Stimulated activated CD4-positive, alpha-beta T cell treated with anti-CD3 and anti-CD28 coated beads, Interleukin-4, amount 100 ng/mL, for 48 hours (primary cell): ENCODE data around the gene FSCN2.
A peak's percentile ranks its signal among the peaks of the same experiment; 100 is the strongest.

Source experiments
- DNase-seq, 2 donors: peaks; one replicate each; pipeline ENCODE4 v3.0.0-alpha.2; 2020; ENCODE audit warnings: low read depth in 2 of 2

The FSCN2 gene

GRCh38 chr17:81539961-81540675 lies 11.9 kb downstream of the FSCN2 start:
- DNase-seq, result no peak

GRCh38 chr17:81540676-81541027 lies 12.5 kb downstream of the FSCN2 start:
- no peak for DNase-seq

- no peak for DNase-seq
Observed at GRCh38 chr17:81541123-81541522, 12.9 kb downstream of the FSCN2 start.

GRCh38 chr17:81542431-81543338 lies 14.5 kb downstream of the FSCN2 start:
- DNase-seq, result no peak

- DNase-seq, result no peak
Observed at GRCh38 chr17:81543339-81543675, 15.1 kb downstream of the FSCN2 start.

- no peak for DNase-seq
Observed at GRCh38 chr17:81543756-81544155, 15.6 kb downstream of the FSCN2 start.

GRCh38 chr17:81544281-81544974 lies 16.3 kb downstream of the FSCN2 start:
- no peak for DNase-seq

GRCh38 chr17:81545160-81545949 lies 17.2 kb downstream of the FSCN2 start:
- DNase-seq, result no peak

- DNase-seq, result no peak
Observed at GRCh38 chr17:81546906-81547613, 18.9 kb downstream of the FSCN2 start.

- DNase-seq, result no peak
Observed at GRCh38 chr17:81547614-81547982, 19.4 kb downstream of the FSCN2 start.

- DNase-seq, result no peak
Observed at GRCh38 chr17:81549031-81549557, 20.9 kb downstream of the FSCN2 start.

- DNase-seq, result no peak
Observed at GRCh38 chr17:81549826-81550225, 21.6 kb downstream of the FSCN2 start.

GRCh38 chr17:81550285-81550684 lies 22.1 kb downstream of the FSCN2 start:
- no peak for DNase-seq

GRCh38 chr17:81550830-81551457 lies 22.8 kb downstream of the FSCN2 start:
- DNase-seq, result no peak

- DNase-seq, result no peak
Observed at GRCh38 chr17:81551458-81552243, 23.5 kb downstream of the FSCN2 start.

- DNase-seq, result peak; percentile 75 to 77
Observed at GRCh38 chr17:81552244-81553017, 24.3 kb downstream of the FSCN2 start, which contains the start of gene FAAP100. TSS of gene FAAP100 (minus strand) at chr17:81552353. CDS start at chr17:81552330, 23 bp downstream.

- peak; percentile 67 to 77 for DNase-seq
Observed at GRCh38 chr17:81553018-81553615, 24.9 kb downstream of the FSCN2 start.

GRCh38 chr17:81553616-81554181 lies 25.5 kb downstream of the FSCN2 start:
- DNase-seq, result no peak
